Effector memory CD8-positive, alpha-beta T cell (primary cell): Measurements from ENCODE around the gene TNFAIP8L2.

Experiments used
- ATAC-seq: fragments of 150-1000 bp; cut with Tn5 transposase; replicated peaks from 2 replicates; pipeline ENCODE4 v1.10.0; 2021; ENCODE audit warnings: mild to moderate bottlenecking, moderate library complexity
- DNase-seq, 3 experiments: peaks; one replicate each; pipeline ENCODE4 v3.0.0; 2021
- H3K27ac Mint-ChIP-seq, 2 donors: one replicate each; pipeline ENCODE4 v1.8.0; 2022; ENCODE audit warnings: mild to moderate bottlenecking in 2 of 2, mixed read lengths in 2 of 2, moderate library complexity in 2 of 2
- H3K27me3 Mint-ChIP-seq, 2 donors: one replicate each; pipeline ENCODE4 v1.8.0; 2022; ENCODE audit warnings: mixed read lengths in 2 of 2
- H3K36me3 Mint-ChIP-seq: one replicate; pipeline ENCODE4 v1.8.0; 2022; ENCODE audit warnings: mild to moderate bottlenecking, moderate library complexity, mixed read lengths; ENCODE audit not compliant: insufficient read depth
- H3K4me1 Mint-ChIP-seq, 2 donors: one replicate each; pipeline ENCODE4 v1.8.0; 2022; ENCODE audit warnings: low read depth in 2 of 2, mixed read lengths in 2 of 2
- H3K4me3 Mint-ChIP-seq, 2 donors: one replicate each; pipeline ENCODE4 v1.8.0; 2022; ENCODE audit warnings: mild to moderate bottlenecking in 2 of 2, mixed read lengths in 2 of 2, moderate library complexity in 2 of 2
- H3K9me3 Mint-ChIP-seq, 2 donors: one replicate each; pipeline ENCODE4 v1.8.0; 2022; ENCODE audit warnings: mixed read lengths in 2 of 2

The TNFAIP8L2 gene

DNA sequence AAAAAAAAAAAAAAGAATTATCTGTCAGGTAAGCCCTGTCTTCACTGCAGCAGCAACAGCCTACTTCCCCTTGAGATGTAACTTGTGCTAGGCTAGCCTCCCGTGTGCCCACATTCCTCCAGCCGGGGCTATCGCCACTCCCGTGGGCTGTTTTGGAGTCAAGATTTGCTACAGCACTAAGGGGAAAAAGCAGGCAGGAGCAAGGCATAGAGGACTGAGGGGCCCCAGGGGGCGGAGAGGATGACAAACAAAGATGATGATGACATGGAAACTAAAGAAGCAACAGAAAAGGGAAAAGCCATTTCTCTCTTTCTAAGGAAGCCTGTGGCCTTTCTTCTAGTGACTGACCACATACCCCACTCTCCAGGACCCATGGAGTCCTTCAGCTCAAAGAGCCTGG lies 1.9 kb downstream of the TNFAIP8L2 start:
- H3K4me1 Mint-ChIP-seq, result peaks cover 33 to 54% of the 10 kb centered on the region in 2 donors
- peak overlapping the region; percentile 73 to 90 for H3K27ac Mint-ChIP-seq
- ATAC-seq (no peak), DNase-seq (no peak)
- no peaks in the 10 kb centered on the region for H3K9me3 Mint-ChIP-seq
- H3K4me3 Mint-ChIP-seq, result peak overlapping the region; percentile 93 to 99
- peaks cover 16% of the 10 kb centered on the region for H3K36me3 Mint-ChIP-seq
- H3K27me3 Mint-ChIP-seq, result no peaks in the 10 kb centered on the region

DNA sequence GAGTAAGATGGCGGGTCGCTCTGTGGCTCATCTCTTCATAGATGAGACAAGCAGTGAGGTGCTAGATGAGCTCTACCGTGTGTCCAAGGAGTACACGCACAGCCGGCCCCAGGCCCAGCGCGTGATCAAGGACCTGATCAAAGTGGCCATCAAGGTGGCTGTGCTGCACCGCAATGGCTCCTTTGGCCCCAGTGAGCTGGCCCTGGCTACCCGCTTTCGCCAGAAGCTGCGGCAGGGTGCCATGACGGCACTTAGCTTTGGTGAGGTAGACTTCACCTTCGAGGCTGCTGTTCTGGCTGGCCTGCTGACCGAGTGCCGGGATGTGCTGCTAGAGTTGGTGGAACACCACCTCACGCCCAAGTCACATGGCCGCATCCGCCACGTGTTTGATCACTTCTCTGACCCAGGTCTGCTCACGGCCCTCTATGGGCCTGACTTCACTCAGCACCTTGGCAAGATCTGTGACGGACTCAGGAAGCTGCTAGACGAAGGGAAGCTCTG lies 2.4 kb downstream of the TNFAIP8L2 start:
- no peak for DNase-seq
- no peak for ATAC-seq
- Mint-ChIP-seq H3K36me3 (peaks cover 16% of the 10 kb centered on the region), H3K27ac (peak overlapping the region; percentile 73 to 90), H3K4me3 (peak overlapping the region; percentile 93 to 99), H3K27me3 (no peaks in the 10 kb centered on the region), H3K4me1 (peaks cover 33 to 54% of the 10 kb centered on the region in 2 donors), H3K9me3 (no peaks in the 10 kb centered on the region)

DNA sequence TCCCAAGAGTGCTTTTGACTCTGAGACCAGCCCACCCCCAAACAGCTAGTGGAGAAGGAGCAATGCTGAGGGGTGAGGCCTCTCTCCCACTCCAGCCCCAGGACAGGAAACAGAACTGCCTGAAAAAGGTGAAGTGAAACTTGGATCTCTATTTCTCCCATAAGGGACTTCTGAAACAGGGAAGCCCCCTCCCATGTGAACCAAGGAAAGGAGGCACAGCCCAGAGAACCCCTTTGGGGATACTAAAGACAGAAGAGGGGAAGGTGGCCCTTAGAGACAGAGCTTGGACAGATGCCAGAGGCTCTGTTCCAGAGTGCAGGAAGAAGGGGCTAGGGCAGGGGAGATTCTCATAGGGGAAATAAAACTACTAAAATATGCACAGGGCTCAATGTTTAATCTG lies 2.9 kb downstream of the TNFAIP8L2 start:
- H3K27ac Mint-ChIP-seq, result peak overlapping the region; percentile 73 to 90
- H3K4me1 Mint-ChIP-seq, result peaks cover 33 to 54% of the 10 kb centered on the region in 2 donors
- ATAC-seq (no peak), DNase-seq (no peak)
- no peaks in the 10 kb centered on the region for H3K27me3 Mint-ChIP-seq
- H3K9me3 Mint-ChIP-seq, result no peaks in the 10 kb centered on the region
- H3K4me3 Mint-ChIP-seq, result peak overlapping the region; percentile 63 to 93
- H3K36me3 Mint-ChIP-seq, result peaks cover 16% of the 10 kb centered on the region

DNA sequence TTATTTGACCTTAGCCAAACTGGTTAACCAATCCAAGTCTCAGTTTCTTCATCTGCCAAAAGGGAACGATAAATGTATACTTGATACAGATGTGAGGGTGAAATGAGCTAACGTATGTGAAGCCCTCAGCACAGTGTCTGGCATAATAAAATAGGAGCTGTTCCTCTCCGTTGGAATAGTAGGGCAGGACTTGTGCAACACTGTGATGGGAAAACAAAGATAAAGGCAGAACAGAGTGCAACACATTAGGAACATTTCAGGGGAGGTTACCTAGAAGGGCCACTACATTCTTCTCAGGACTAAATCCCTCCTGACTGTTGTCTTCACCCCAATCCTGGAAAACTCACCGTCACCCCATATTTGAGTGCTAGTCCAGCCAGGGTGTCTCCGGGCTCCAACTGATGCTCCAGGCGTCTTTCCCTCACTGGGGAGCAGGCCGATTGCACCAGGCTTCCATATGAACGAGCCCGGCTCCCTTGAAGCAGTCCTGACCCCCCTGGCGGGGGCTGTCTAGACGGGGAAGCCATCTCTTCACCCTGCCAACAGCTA lies 8.4 kb downstream of the TNFAIP8L2 start:
- H3K9me3 Mint-ChIP-seq, result no peaks in the 10 kb centered on the region
- H3K27ac Mint-ChIP-seq, result peak overlapping the region in 1 of 2 donors; percentile 96
- peaks cover 42% of the 10 kb centered on the region for H3K36me3 Mint-ChIP-seq
- ATAC-seq (no peak), DNase-seq (no peak)
- peak overlapping the region; percentile 90 to 91 for H3K4me3 Mint-ChIP-seq
- H3K4me1 Mint-ChIP-seq, result peaks cover 20 to 45% of the 10 kb centered on the region in 2 donors
- no peaks in the 10 kb centered on the region for H3K27me3 Mint-ChIP-seq

DNA sequence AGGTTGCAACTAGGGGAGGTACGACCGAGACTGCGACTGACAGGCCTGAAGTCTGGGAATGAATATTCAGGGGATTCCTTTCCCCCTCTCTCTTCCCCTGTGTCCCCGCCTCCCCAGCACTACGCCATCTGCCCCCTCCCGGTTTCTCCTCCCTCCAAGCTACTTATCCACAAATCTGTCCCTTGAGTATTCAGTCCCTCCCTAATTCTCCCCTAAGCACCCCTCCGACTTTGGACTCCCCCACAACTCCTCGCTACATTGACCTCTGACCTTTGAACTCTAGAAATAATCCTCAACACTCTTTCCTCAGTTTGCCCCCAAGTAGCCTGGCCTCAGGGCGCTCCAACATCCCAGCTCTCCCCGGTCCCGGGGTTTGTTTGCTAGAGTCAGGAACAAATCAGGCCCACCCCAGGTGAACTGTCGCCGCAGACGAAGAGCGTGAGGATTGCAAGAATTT lies 8.9 kb downstream of the TNFAIP8L2 start:
- DNase-seq (peak in 1 of 3 experiments; percentile 8), ATAC-seq (no peak)
- Mint-ChIP-seq H3K27ac (peak overlapping the region; percentile 93 to 96), H3K9me3 (no peaks in the 10 kb centered on the region), H3K36me3 (peaks cover 46% of the 10 kb centered on the region), H3K27me3 (no peaks in the 10 kb centered on the region), H3K4me1 (peaks cover 17 to 44% of the 10 kb centered on the region in 2 donors), H3K4me3 (peak overlapping the region; percentile 90 to 91)

DNA sequence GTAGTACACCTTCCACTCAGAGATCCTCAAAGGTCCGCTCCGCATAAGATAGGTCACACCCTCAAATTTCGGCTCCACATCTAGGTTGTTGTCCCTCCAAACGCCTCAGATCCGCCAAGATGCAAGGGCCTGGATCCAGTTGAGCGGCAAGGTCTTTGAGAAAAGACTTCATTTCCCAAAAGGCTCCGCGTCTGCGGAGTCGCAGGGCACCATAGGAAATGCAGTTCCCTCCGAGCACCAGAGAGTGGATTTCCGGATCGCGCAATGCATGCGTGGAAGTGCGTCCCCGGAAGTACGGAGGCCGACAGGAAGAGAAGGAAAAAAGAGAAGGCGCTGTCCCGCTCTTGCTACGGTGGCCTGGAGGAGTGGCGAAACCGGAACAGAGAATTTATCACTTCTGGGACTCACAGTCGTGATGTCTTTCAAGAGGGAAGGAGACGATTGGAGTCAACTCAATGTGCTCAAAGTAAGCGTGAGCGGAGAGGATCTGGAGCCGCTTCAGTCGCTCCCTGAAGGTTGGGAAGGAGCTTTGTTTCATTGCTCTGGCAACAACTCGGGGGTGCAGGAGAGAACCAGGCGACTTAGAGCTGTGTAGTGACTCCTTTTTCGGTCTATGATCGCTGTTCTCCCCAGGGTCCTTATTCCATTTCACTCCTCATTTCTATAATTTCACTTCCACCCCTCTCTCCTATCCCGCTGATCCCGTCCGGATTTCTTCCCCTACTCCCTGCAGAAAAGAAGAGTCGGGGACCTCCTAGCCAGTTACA lies 9.5 kb downstream of the TNFAIP8L2 start, which contains the start of the genes LYSMD1 and SCNM1:
LYSMD1 (minus strand) TSS at position 165 of the 767 bp plus-strand sequence. CDS start 644 bp downstream, outside the sequence.
SCNM1 (plus strand) TSS at position 407 of the 767 bp plus-strand sequence; CDS start at position 416, 9 bp downstream.
- ATAC-seq, result peak; percentile 98
- H3K9me3 Mint-ChIP-seq, result no peaks in the 10 kb centered on the region
- no peaks in the 10 kb centered on the region for H3K27me3 Mint-ChIP-seq
- DNase-seq, result peak; percentile 93 to 94 (median 93)
- H3K36me3 Mint-ChIP-seq, result peaks cover 49% of the 10 kb centered on the region
- peaks cover 17 to 40% of the 10 kb centered on the region in 2 donors for H3K4me1 Mint-ChIP-seq
- H3K27ac Mint-ChIP-seq, result peak within 1 kb of the TSS; percentile 93 to 96
- H3K4me3 Mint-ChIP-seq, result peak within 1 kb of the TSS; percentile 90 to 91

DNA sequence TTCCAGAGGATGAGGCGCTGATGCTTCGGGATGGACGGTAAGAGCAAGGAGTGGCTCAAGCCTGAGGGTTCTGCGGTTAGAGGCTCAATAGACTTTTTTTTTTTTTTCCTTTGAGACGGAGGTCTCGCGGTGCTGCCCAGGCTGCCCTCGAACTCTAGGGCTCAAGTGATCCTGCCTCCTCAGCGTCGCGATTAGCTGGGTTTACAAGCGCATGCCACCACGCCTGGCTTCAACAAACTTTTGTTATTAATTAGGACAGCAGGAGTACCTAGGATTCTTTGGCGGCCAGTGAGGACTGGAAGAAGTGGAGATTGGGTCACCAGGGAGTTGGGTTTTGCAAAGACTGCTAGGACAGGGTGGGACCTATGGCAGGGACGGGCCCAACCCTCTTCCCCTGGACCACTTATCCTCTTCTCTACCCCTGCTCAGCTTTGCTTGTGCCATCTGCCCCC lies 10.1 kb downstream of the TNFAIP8L2 start:
- H3K27me3 Mint-ChIP-seq, result no peaks in the 10 kb centered on the region
- peak overlapping the region; percentile 90 to 91 for H3K4me3 Mint-ChIP-seq
- DNase-seq, result no peak
- ATAC-seq, result no peak
- H3K9me3 Mint-ChIP-seq, result no peaks in the 10 kb centered on the region
- H3K27ac Mint-ChIP-seq, result peak overlapping the region; percentile 93 to 96
- peaks cover 49% of the 10 kb centered on the region for H3K36me3 Mint-ChIP-seq
- peaks cover 17 to 38% of the 10 kb centered on the region in 2 donors for H3K4me1 Mint-ChIP-seq

DNA sequence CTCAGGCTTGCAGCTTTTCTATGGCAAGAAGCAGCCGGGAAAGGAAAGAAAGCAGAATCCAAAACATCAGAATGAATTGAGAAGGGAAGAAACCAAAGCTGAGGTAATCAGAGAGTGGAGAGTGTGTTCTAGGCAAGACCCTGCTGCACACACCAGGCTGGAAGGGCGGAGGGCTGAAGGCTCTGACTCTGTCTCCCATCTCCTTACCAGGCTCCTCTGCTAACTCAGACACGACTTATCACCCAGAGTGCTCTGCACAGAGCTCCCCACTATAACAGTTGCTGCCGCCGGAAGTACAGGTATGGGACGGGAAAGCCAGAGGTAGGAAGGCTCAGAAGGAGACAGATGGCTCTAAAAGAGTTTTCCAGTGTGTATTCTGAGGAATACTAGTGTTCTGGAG lies 10.7 kb downstream of the TNFAIP8L2 start:
- Mint-ChIP-seq H3K27ac (peak overlapping the region; percentile 49 to 96), H3K9me3 (no peaks in the 10 kb centered on the region), H3K4me1 (peaks cover 15 to 33% of the 10 kb centered on the region in 2 donors), H3K4me3 (peak overlapping the region; percentile 90 to 91), H3K36me3 (peaks cover 49% of the 10 kb centered on the region), H3K27me3 (no peaks in the 10 kb centered on the region)
- DNase-seq (no peak), ATAC-seq (no peak)

DNA sequence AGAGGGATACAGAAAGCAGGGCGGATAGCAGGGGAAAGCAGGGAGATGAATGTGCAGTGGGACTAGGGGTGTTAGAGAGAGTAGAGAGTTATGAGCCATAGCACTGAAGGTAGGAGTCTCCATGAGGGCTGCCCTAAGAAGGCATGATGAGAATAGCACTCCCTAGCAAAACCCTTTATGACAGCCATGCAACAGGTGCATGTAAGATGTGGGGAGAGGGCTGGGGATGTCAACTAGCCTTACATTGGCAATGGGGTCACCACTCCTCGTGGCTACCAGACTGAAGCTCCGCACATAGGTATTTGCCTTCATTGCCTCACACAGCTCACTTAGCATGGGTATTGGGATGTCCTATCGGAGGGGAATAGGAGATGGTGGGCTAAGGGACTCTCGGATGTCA lies 14.7 kb downstream of the TNFAIP8L2 start:
- H3K27ac Mint-ChIP-seq, result no peak overlapping the region
- no peaks in the 10 kb centered on the region for H3K9me3 Mint-ChIP-seq
- no peaks in the 10 kb centered on the region for H3K27me3 Mint-ChIP-seq
- no peak for DNase-seq
- peaks cover 8 to 17% of the 10 kb centered on the region in 2 donors for H3K4me1 Mint-ChIP-seq
- peaks cover 52% of the 10 kb centered on the region for H3K36me3 Mint-ChIP-seq
- no peak for ATAC-seq
- no peak overlapping the region for H3K4me3 Mint-ChIP-seq

DNA sequence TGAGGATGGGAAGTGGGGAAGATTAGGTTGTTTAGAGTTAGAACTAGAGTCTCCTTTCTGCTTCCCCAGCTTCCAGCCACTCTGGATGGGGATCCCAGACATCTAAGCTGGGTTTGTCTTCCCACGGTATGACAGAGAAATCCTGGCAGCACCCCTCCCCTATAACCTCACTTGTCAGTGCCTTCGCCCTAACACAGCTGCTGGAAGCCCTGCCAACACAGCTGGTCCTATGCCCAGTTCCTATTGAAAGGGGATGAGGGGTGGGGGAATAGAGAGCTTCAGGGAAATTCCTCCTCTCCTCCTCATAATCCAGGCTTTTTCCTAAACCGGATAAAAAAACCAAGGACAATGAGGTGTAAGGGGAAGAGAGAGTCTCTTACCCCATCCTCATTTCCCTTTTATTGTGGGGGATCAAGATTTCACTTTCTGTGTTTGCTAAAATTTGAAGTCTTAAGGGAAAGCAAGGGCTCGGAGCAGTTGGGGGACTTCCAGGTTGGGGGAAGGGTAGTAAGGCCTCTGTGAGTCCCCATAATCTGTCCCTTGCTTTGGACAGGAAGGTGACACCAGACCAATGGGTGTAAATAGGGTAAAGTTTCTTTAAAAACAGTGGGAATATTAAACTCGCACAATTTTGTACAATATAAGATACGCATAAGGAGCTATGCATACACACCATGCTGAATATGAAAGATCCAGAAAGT lies 18.7 kb downstream of the TNFAIP8L2 start:
- Mint-ChIP-seq H3K4me3 (no peak overlapping the region), H3K36me3 (peaks cover 50% of the 10 kb centered on the region), H3K27ac (peak overlapping the region in 1 of 2 donors; percentile 59), H3K27me3 (no peaks in the 10 kb centered on the region), H3K9me3 (no peaks in the 10 kb centered on the region), H3K4me1 (peaks cover 1 to 7% of the 10 kb centered on the region in 2 donors)
- DNase-seq, result no peak
- ATAC-seq, result no peak

DNA sequence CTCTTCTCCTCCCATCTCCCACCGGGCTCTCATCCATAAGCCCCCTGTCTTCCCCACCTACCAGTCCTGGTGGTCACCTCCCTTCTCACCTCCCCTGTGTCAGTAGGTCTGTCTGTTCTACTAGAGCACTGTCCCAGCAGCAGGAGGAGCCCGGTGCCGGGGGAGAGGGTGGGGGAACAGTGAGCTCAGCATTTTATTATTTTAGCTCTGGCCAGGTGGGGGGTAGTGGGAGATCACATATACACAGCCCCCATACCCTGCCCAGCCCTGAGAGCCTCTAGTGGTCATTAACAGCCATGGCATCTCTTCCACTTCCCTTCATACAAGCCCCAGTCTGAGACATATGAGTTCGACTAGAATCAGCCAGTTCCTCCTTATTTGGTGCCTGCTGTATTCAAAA lies 19.4 kb downstream of the TNFAIP8L2 start, which contains the start of gene TMOD4:
TMOD4 (minus strand) TSS at position 119 of the 400 bp plus-strand sequence. CDS start 1,106 bp downstream, outside the sequence.
- Mint-ChIP-seq H3K27me3 (no peaks in the 10 kb centered on the region), H3K36me3 (peaks cover 53% of the 10 kb centered on the region), H3K4me3 (no peak within 1 kb of the TSS), H3K27ac (peak within 1 kb of the TSS in 1 of 2 donors; percentile 59), H3K4me1 (peaks cover 1 to 10% of the 10 kb centered on the region in 2 donors), H3K9me3 (no peaks in the 10 kb centered on the region)
- DNase-seq (no peak), ATAC-seq (no peak)

DNA sequence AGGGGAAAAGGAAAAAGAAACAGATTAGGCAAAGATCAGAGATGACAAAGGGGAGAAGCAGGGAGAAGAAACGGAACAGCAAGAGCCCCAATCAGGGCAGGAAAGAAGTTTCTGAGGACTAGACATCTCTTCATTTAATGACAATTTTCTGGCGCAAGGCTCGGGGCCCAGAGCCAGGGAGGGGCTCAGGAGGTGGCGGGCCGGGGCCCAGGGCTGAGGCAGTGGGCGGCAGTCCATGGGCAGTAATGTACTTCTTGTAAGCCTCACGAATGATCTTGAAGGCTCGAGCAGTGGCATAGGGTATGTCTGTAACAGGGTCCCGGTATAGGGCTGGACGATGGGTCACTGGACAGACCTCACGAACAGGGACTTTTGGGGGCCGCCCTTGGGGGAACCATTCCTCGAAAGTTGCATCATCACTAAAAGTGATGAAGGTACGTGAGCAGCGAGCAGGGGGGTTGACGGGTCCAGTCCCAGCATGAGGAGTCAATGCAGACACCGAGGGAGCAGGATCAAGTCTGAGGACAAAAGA lies 20.1 kb downstream of the TNFAIP8L2 start:
- H3K9me3 Mint-ChIP-seq, result no peaks in the 10 kb centered on the region
- DNase-seq, result no peak
- H3K4me3 Mint-ChIP-seq, result no peak overlapping the region
- no peak for ATAC-seq
- H3K4me1 Mint-ChIP-seq, result peaks cover 1 to 11% of the 10 kb centered on the region in 2 donors
- H3K27me3 Mint-ChIP-seq, result no peaks in the 10 kb centered on the region
- no peak overlapping the region for H3K27ac Mint-ChIP-seq
- H3K36me3 Mint-ChIP-seq, result peaks cover 60% of the 10 kb centered on the region

DNA sequence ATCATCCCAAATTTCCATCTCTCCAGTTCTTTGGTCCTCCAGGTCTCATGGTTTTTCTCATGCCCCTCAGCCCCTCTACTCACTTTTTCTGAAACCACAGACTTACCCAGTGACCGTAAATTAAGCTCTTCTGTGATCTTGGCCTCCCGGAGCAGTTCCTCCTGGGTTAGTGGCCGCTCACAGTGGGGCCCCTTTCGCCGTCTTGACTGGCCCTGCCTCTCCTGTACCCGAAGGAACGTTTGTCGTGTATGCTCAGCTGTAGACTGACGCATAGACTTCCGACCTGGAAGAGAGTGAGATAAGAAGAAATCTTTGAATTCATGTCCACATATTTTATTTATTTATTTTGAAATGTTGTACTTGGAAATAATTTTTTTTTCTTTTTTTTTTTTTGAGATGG lies 27.8 kb downstream of the TNFAIP8L2 start:
- H3K36me3 Mint-ChIP-seq, result peaks cover 70% of the 10 kb centered on the region
- no peak overlapping the region for H3K4me3 Mint-ChIP-seq
- H3K27ac Mint-ChIP-seq, result peak overlapping the region in 1 of 2 donors; percentile 2
- H3K4me1 Mint-ChIP-seq, result peaks cover 18 to 29% of the 10 kb centered on the region in 2 donors
- ATAC-seq (no peak), DNase-seq (no peak)
- no peaks in the 10 kb centered on the region for H3K9me3 Mint-ChIP-seq
- no peaks in the 10 kb centered on the region for H3K27me3 Mint-ChIP-seq
